Activated T-cell treated with anti-CD3 and anti-CD28 coated beads, Interleukin-2, amount 50 U/mL, for 72 hours (primary cell): Measurements from ENCODE around the gene NECTIN2. TPM values are rescaled to one million over a fixed set of nuclear protein-coding genes. Genes with fewer than 3 reads are reported as not detected.
"Not testable (repeated sequence)": the region's sequence is repeated elsewhere in the genome, so short reads cannot be mapped to it uniquely, and the experiment has no call there.

Experiments used
- ATAC-seq, 2 donors: fragments of 150-1000 bp; cut with Tn5 transposase; replicated peaks in 1 of 2; 2 replicates each; pipeline ENCODE4 v1.10.0; 2021; ENCODE audit warnings: moderate library complexity in 2 of 2, mild to moderate bottlenecking in 1 of 2
- DNase-seq, 2 donors: peaks; one replicate each; pipeline ENCODE4 v3.0.0; 2021 to 2022; ENCODE audit warnings: mixed read lengths in 1 of 2
- H3K27ac Mint-ChIP-seq: one replicate; pipeline ENCODE4 v1.8.0; 2022; ENCODE audit warnings: mild to moderate bottlenecking, moderate library complexity, mixed read lengths
- H3K27me3 Mint-ChIP-seq: one replicate; pipeline ENCODE4 v1.8.0; 2022; ENCODE audit warnings: low read depth, mixed read lengths
- H3K36me3 Mint-ChIP-seq, 2 donors: one replicate each; pipeline ENCODE4 v1.8.0; 2022; ENCODE audit warnings: mixed read lengths in 2 of 2, mild to moderate bottlenecking in 1 of 2; ENCODE audit not compliant: insufficient read depth in 2 of 2
- H3K4me1 Mint-ChIP-seq: one replicate; pipeline ENCODE4 v1.8.0; 2022; ENCODE audit warnings: low read depth, mixed read lengths
- H3K4me3 Mint-ChIP-seq, 2 donors: one replicate each; pipeline ENCODE4 v1.8.0; 2022; ENCODE audit warnings: mild to moderate bottlenecking in 2 of 2, mixed read lengths in 2 of 2, moderate library complexity in 2 of 2
- H3K9me3 Mint-ChIP-seq, 2 donors: one replicate each; pipeline ENCODE4 v1.8.0; 2022; ENCODE audit warnings: mixed read lengths in 2 of 2
- total RNA-seq, 2 donors: library from RNA; stranded (reverse); gene quantifications; one replicate each; pipeline ENCODE4 v1.2.3, GENCODE V29; 2022

Gene NECTIN2
- total RNA-seq, 2 donors from 2014 or later, result 2.8 to 3.3 TPM

DNA sequence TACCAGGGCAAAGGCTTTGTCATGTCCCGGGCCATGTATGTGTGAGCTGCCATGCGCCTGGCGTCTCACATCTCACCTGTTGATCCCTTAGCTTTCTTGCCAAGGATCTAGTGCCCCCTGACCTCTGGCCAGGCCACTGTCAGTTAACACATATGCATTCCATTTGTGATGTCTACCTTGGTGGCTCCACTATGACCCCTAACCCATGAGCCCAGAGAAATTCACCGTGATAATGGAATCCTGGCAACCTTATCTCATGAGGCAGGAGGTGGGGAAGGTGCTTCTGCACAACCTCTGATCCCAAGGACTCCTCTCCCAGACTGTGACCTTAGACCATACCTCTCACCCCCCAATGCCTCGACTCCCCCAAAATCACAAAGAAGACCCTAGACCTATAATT is 42.2 kb downstream of the NECTIN2 start:
- H3K36me3 Mint-ChIP-seq, H3K27me3 Mint-ChIP-seq, H3K4me3 Mint-ChIP-seq, DNase-seq, H3K27ac Mint-ChIP-seq, ATAC-seq, H3K9me3 Mint-ChIP-seq: not testable (repeated sequence)
- H3K4me1 Mint-ChIP-seq, result peaks cover 32% of the 10 kb centered on the region

GRCh38 chr19:44889830-44890365 is 43.8 kb downstream of the NECTIN2 start:
- peak overlapping the region; percentile 79 to 80 for H3K4me3 Mint-ChIP-seq
- ATAC-seq, result no peak
- DNase-seq, result no peak

GRCh38 chr19:44890366-44891015 is 44.4 kb downstream of the NECTIN2 start:
- peaks cover 37% of the 10 kb centered on the region for H3K4me1 Mint-ChIP-seq
- DNase-seq (peak; percentile 100), ATAC-seq (peak; percentile 86)
- peaks cover 2% of the 10 kb centered on the region in 2 donors for H3K9me3 Mint-ChIP-seq
- H3K27ac Mint-ChIP-seq, result peak overlapping the region; percentile 35
- peaks cover 0 to 10% of the 10 kb centered on the region in 2 donors for H3K36me3 Mint-ChIP-seq
- H3K27me3 Mint-ChIP-seq, result no peaks in the 10 kb centered on the region
- H3K4me3 Mint-ChIP-seq, result peak overlapping the region; percentile 79 to 80

More at GRCh38 chr19:44889830-44890365, 43.8 kb downstream of the NECTIN2 start:
- H3K9me3 Mint-ChIP-seq, result peaks cover 2% of the 10 kb centered on the region in 2 donors
- peaks cover 33% of the 10 kb centered on the region for H3K4me1 Mint-ChIP-seq
- H3K27ac Mint-ChIP-seq, result peak overlapping the region; percentile 35
- no peaks in the 10 kb centered on the region for H3K27me3 Mint-ChIP-seq
- peaks cover 0 to 10% of the 10 kb centered on the region in 2 donors for H3K36me3 Mint-ChIP-seq

DNA sequence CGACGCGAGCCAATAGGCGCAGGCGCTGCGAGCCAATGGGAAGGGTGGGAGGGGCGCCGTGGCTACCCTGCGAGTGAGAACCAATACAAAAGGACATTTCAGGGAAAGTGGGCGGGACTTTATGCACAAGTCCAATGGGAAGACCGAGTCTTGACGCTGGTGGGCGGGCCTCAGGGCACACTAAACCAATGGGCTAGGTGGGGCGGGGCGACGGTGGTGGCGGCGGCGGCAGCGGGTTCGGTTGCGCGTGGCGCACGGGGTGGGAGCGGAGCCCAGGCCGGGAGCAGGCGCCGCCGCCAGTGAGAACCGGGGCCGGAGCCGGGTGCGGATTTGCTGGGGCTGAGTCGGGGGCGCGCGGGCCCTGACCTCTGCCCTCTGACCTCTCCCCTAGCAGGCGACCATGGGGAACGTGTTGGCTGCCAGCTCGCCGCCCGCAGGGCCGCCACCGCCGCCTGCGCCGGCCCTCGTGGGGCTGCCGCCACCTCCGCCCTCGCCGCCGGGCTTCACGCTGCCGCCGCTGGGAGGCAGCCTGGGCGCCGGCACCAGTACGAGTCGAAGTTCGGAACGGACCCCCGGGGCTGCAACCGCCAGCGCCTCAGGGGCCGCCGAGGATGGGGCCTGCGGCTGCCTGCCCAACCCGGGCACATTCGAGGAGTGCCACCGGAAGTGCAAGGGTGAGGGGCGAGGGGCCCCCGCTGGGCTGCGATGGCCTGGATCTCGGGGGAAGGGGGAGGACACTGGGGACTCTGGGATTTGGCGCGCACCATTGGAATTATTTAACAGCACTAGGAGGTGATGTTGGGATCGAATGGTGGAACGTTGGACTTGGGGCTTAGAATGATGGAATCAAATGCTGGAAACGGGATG is 45.2 kb downstream of the NECTIN2 start, which contains the start of gene TOMM40:
Gene TOMM40, plus strand, starts transcription at position 239 of the 867 bp plus-strand sequence. Its CDS starts 162 bp downstream, at position 401.
- Mint-ChIP-seq H3K36me3 (peaks cover under 1 to 14% of the 10 kb centered on the region in 2 donors), H3K27ac (peak within 1 kb of the TSS; percentile 39), H3K4me1 (peaks cover 37% of the 10 kb centered on the region), H3K9me3 (peaks cover 2% of the 10 kb centered on the region in 2 donors), H3K27me3 (no peaks in the 10 kb centered on the region), H3K4me3 (peak within 1 kb of the TSS; percentile 82 to 83)
- peak; percentile 99 to 100 for DNase-seq
- ATAC-seq, result no peak

GRCh38 chr19:44892932-44893331 is 46.8 kb downstream of the NECTIN2 start:
- Mint-ChIP-seq H3K27ac (peak overlapping the region; percentile 51), H3K36me3 (peaks cover 2 to 18% of the 10 kb centered on the region in 2 donors), H3K9me3 (peaks cover 2% of the 10 kb centered on the region in 2 donors), H3K27me3 (no peaks in the 10 kb centered on the region), H3K4me1 (peaks cover 37% of the 10 kb centered on the region), H3K4me3 (peak overlapping the region; percentile 82 to 83)
- ATAC-seq, result no peak
- DNase-seq, result no peak

- no peaks in the 10 kb centered on the region for H3K27me3 Mint-ChIP-seq
- peaks cover 37% of the 10 kb centered on the region for H3K4me1 Mint-ChIP-seq
- H3K4me3 Mint-ChIP-seq, result peak overlapping the region in 1 of 2 donors; percentile 83
- peaks cover 2% of the 10 kb centered on the region in 2 donors for H3K9me3 Mint-ChIP-seq
- peaks cover 2 to 18% of the 10 kb centered on the region in 2 donors for H3K36me3 Mint-ChIP-seq
- no peak overlapping the region for H3K27ac Mint-ChIP-seq
- ATAC-seq (no peak), DNase-seq (no peak)
Measured at GRCh38 chr19:44893332-44894051, 47.4 kb downstream of the NECTIN2 start.

DNA sequence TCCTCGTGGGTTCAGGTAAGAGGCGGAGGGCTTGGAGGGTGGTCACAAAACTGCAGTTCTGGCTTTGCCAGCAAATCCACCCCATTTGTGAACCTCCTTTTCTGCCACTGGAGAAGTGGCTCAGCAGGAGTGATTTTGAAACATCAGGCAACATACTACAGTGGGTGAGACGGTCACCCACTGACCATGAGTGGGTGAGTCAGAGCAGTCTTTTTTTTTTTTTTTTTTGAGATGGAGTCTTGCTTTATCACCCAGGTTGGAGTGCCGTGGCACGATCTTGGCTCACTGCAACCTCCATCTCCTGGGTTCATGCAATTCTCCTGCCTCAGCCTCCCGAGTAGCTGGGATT is 47.9 kb downstream of the NECTIN2 start:
- Mint-ChIP-seq H3K9me3 (peaks cover 2% of the 10 kb centered on the region in 2 donors), H3K27me3 (no peaks in the 10 kb centered on the region), H3K27ac (no peak overlapping the region), H3K36me3 (peaks cover 2 to 18% of the 10 kb centered on the region in 2 donors), H3K4me1 (peaks cover 35% of the 10 kb centered on the region), H3K4me3 (no peak overlapping the region)
- DNase-seq (no peak), ATAC-seq (no peak)

DNA sequence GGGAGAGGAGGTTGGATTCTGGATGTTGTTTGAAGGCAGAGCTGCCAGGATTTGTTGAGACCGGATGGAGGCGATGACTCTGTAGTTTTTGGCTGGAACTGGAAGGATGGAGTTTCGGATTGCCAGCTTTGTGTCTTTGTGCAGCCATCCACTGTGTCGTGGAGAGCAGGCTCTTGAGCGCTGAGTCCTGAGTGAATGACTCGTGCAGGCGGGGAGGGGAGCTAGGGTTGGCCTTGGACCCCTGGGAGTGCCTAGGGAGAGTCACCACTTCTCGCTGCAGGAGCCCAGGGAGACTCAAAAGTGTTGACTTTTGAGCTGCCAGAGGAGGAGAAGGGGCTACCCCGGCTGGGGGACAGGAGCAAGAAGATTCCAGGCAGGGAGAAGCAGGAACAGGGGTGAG is 48.8 kb downstream of the NECTIN2 start:
- peaks cover 27% of the 10 kb centered on the region for H3K4me1 Mint-ChIP-seq
- no peaks in the 10 kb centered on the region for H3K27me3 Mint-ChIP-seq
- peaks cover 2 to 18% of the 10 kb centered on the region in 2 donors for H3K36me3 Mint-ChIP-seq
- H3K4me3 Mint-ChIP-seq, result no peak overlapping the region
- DNase-seq (no peak), ATAC-seq (no peak)
- no peaks in the 10 kb centered on the region for H3K9me3 Mint-ChIP-seq
- no peak overlapping the region for H3K27ac Mint-ChIP-seq

- H3K27ac Mint-ChIP-seq, result no peak overlapping the region
- no peak for ATAC-seq
- peaks cover 9% of the 10 kb centered on the region for H3K4me1 Mint-ChIP-seq
- H3K9me3 Mint-ChIP-seq, result no peaks in the 10 kb centered on the region
- H3K27me3 Mint-ChIP-seq, result no peaks in the 10 kb centered on the region
- peaks cover 5 to 23% of the 10 kb centered on the region in 2 donors for H3K36me3 Mint-ChIP-seq
- no peak for DNase-seq
- no peak overlapping the region for H3K4me3 Mint-ChIP-seq
Measured at GRCh38 chr19:44897835-44898234, 51.7 kb downstream of the NECTIN2 start.

DNA sequence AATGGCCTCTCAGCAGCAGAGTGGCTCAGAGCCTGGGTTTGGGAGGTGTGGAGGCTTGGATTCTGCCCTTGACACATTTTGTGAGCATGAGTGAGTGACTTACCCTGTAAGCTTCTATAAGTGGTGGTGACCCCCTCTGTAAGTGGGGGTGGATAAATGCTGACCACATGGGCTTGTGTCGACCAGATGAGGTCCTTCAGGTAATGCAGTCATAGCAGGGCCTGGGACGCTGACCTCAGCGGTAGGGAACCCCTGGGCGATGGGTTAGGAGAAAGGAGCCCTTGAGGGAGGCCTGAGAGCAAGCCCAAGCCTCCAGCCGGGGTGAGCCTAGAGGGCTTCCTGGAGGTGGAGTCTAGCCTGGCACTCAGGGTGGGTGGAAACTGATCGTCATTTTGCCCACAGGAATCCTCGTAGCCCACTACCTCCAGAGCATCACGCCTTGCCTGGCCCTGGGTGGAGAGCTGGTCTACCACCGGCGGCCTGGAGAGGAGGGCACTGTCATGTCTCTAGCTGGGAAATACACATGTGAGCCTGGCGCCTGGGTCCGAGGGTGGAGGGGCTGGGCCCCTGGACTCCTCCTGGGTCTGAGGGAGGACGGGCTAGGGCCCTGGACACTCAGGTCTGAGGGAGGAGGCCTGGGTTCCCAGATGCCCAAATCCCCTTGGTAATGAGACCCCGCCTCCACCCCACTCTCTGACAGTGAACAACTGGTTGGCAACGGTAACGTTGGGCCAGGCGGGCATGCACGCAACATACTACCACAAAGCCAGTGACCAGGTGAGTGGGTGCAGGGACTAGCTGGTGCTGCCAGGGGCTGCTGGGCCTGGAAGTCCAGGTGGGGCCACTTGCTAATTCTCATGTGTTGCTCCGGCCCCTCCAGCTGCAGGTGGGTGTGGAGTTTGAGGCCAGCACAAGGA is 54.5 kb downstream of the NECTIN2 start:
- peaks cover under 1% of the 10 kb centered on the region for H3K27me3 Mint-ChIP-seq
- no peaks in the 10 kb centered on the region for H3K4me1 Mint-ChIP-seq
- no peak overlapping the region for H3K4me3 Mint-ChIP-seq
- peaks cover 5 to 21% of the 10 kb centered on the region in 2 donors for H3K36me3 Mint-ChIP-seq
- DNase-seq (no peak), ATAC-seq (no peak)
- no peak overlapping the region for H3K27ac Mint-ChIP-seq
- no peaks in the 10 kb centered on the region for H3K9me3 Mint-ChIP-seq

GRCh38 chr19:44903216-44903601 is 57.1 kb downstream of the NECTIN2 start:
- Mint-ChIP-seq H3K27me3 (peaks cover 17% of the 10 kb centered on the region), H3K27ac (no peak overlapping the region), H3K36me3 (peaks cover 3 to 13% of the 10 kb centered on the region in 2 donors), H3K4me3 (no peak overlapping the region), H3K4me1 (peaks cover 13% of the 10 kb centered on the region), H3K9me3 (no peaks in the 10 kb centered on the region)
- DNase-seq, result no peak
- ATAC-seq, result no peak
